Left forelimb (tissue), 1 donor: ENCODE data around the gene APOOL.

Source experiments
- DNase-seq: peaks from one replicate; pipeline ENCODE4 v3.0.0-alpha.2; 2018; ENCODE audit warnings: low spot score

Gene APOOL

GRCh38 chrX:85084770-85085393 is 81.2 kb downstream of the APOOL start:
- no peak for DNase-seq

DNA sequence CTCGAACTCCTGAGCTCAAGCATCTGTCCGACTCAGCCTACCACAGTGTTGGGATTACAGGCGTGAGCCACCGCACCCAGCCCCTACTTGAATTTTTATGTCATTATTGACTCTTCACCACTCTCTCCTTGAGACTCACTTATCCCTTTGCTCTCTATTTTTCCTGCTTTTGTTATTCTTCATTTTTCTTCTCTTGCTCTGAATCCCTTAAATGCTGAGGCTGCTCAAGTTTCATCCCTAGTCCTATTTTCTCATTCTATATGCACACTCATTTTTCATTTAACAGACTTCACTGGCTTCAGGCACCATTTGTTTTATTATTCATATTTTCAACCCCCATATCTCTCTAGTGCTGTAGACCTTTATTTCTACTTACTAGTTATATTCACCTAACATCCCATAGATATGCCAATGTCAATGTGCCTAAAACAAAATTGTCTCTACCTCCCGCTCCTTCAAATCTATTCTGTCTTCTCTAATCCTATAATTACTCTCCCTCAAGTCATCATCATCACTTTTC is 85.7 kb downstream of the APOOL start:
- no peak for DNase-seq

DNA sequence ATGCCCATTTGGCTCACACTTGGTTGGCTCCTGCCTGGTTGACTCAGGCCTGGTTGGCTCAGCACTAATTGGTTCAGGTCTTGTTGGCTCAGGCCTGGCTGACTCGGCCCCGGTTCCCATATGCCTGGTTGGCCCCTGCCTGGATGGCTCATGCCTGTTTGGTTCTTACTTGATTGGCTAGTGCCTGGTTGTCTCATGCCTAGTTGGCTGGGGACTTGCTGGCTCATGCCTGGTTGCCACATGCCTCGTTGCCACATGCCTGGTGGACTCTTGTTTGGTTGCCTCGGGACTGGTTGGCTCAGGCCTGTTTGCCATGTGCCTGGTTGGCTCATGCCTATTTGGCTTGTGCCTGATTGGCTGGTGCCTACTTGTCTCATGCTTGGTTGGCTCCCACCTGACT is 103.7 kb downstream of the APOOL start:
- no peak for DNase-seq

- no peak for DNase-seq
Measured at GRCh38 chrX:85108165-85108564, 104.5 kb downstream of the APOOL start.

GRCh38 chrX:85109235-85109634 is 105.6 kb downstream of the APOOL start:
- DNase-seq, result no peak

- DNase-seq, result no peak
Measured at GRCh38 chrX:85111347-85111746, 107.7 kb downstream of the APOOL start.

DNA sequence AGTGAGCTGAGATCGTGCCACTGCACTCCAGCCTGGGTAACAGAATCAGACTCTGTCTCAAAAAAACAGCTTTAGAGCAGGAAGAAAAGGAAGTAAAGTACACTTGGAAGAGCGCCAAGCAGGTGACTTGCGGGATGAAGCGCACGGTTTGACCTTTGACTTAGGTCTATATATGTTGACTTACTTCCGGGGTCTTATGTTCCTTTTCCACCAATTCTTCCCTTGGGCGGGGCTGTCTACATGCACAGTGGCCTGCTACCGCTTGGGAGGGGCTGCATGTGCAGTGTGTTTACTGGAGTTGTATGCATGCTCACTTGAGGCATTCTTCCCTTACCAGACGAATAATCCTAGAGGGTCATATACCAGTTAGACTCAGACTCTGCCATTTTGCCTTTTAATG is 108.6 kb downstream of the APOOL start:
- DNase-seq, result no peak

DNA sequence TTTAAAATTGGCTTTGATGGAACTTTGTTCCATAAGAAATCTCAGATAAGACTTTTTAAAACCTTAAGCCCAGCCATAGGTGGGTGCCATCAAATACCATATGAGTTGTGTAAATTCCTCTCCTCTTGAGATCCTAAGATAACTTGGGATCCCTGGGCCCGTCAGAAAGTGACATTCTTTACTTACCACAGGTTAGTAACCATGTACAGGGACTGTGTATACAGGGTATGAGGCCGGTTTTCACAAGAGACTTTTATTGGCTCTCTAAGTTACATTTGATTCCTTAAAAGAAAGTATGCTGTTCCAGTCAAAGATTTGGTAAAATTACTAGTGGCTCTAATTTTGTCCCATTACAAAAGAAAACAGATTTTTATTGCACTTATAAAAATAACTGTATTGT is 110.1 kb downstream of the APOOL start:
- no peak for DNase-seq

- no peak for DNase-seq
Measured at GRCh38 chrX:85114171-85114570, 110.5 kb downstream of the APOOL start.

DNA sequence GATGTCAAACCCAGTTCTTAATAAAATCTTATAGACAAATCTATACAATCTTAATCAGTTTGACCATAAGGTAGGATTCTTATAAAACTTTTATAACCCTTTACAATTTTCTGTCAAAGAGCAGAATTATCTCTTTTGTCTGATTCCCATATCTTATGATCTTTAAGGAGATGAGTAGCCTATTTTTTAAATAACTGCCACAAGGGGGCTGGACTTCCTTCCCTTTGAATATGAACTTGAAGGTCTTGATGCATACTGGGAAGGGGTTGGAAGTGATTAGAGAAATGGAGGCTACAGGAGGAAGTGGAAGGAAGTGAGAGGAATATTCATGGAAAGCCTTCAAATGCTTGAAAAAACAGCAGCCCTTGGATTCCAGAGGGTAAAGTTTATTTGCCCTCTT is 111.1 kb downstream of the APOOL start:
- DNase-seq, result no peak

GRCh38 chrX:85115252-85115651 is 111.6 kb downstream of the APOOL start:
- no peak for DNase-seq

- no peak for DNase-seq
Measured at GRCh38 chrX:85136409-85136808, 132.7 kb downstream of the APOOL start.

DNA sequence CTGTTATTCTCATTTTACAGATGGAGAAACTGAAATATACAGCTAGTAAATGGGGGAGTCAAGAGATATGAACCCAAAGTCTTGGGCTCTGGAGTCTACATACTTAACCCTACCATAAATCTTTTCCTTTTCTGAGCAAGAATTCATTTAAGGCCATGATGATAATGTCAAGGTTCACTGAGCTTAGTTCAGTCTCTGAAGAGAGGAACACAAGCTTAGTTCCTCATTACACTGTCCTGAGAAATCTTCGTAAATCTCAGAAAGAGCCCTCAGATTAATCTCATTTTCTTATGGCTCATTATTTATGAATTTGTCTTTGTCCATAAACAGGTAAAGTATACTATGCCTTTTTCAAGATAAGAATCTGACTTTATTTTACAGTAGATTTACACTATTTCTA is 135.7 kb downstream of the APOOL start:
- DNase-seq, result no peak

- DNase-seq, result no peak
Measured at GRCh38 chrX:85140964-85141363, 137.3 kb downstream of the APOOL start.
